GM18499 (cell line): Measurements from ENCODE around the gene CARM1.
"Not testable (repeated sequence)": the region's sequence is repeated elsewhere in the genome, so short reads cannot be mapped to it uniquely, and the experiment has no call there.

Experiments
- ATAC-seq: cut with Tn5 transposase; IDR thresholded peaks from one replicate; pipeline ENCODE4 v1.9.1; 2021; ENCODE audit warnings: moderate number of reproducible peaks; ENCODE audit not compliant: insufficient read depth, unreplicated experiment

Gene CARM1

GRCh38 chr19:10842788-10843187 is 28.6 kb upstream of the CARM1 start:
- ATAC-seq, result no peak

GRCh38 chr19:10846500-10847202 is 24.7 kb upstream of the CARM1 start:
- ATAC-seq, result no peak

GRCh38 chr19:10848230-10848856 is 23.0 kb upstream of the CARM1 start, which contains the start of gene C19orf38:
TSS of gene C19orf38 (plus strand) at chr19:10848415. CDS start at chr19:10848509, 94 bp downstream.
- no peak for ATAC-seq

- no peak for ATAC-seq
These were observed 20.7 kb upstream of the CARM1 start for GRCh38 chr19:10850631-10851030.

GRCh38 chr19:10852098-10852800 is 19.1 kb upstream of the CARM1 start:
- ATAC-seq, result no peak

GRCh38 chr19:10852941-10853340 is 18.4 kb upstream of the CARM1 start:
- no peak for ATAC-seq

GRCh38 chr19:10854350-10855089 is 16.8 kb upstream of the CARM1 start:
- no peak for ATAC-seq

GRCh38 chr19:10855879-10856522 is 15.4 kb upstream of the CARM1 start:
- ATAC-seq, result no peak

- not testable (repeated sequence) for ATAC-seq
These were observed 14.5 kb upstream of the CARM1 start for GRCh38 chr19:10856899-10857298.

- ATAC-seq, result no peak
These were observed 13.0 kb upstream of the CARM1 start for GRCh38 chr19:10858204-10858828.

GRCh38 chr19:10861103-10861651 is 10.2 kb upstream of the CARM1 start:
- no peak for ATAC-seq

- ATAC-seq, result no peak
These were observed 8.7 kb upstream of the CARM1 start for GRCh38 chr19:10862561-10863106.

- no peak for ATAC-seq
These were observed 8.1 kb upstream of the CARM1 start for GRCh38 chr19:10863107-10863717.

GRCh38 chr19:10864538-10864899 is 6.8 kb upstream of the CARM1 start:
- ATAC-seq, result no peak

- ATAC-seq, result no peak
These were observed 4.9 kb upstream of the CARM1 start for GRCh38 chr19:10866495-10866894.

- ATAC-seq, result no peak
These were observed 2.3 kb upstream of the CARM1 start for GRCh38 chr19:10868872-10869547.

- ATAC-seq, result not testable (repeated sequence)
These were observed 1.5 kb upstream of the CARM1 start for GRCh38 chr19:10869872-10870311.

- no peak for ATAC-seq
These were observed 825 bp upstream of the CARM1 start for GRCh38 chr19:10870501-10870954.
